ENCODE results near the gene DDX27. TPM values are rescaled to one million over a fixed set of nuclear protein-coding genes. Genes with fewer than 3 reads are reported as not detected.

DDX27 gene
- total and polyA plus RNA-seq, 2 of the 13 experiments (the other 11 are each of a cell fraction or from before 2014, with no cell fraction given): 42.6 to 72.8 TPM

- TF ChIP-seq, protein P1, sequence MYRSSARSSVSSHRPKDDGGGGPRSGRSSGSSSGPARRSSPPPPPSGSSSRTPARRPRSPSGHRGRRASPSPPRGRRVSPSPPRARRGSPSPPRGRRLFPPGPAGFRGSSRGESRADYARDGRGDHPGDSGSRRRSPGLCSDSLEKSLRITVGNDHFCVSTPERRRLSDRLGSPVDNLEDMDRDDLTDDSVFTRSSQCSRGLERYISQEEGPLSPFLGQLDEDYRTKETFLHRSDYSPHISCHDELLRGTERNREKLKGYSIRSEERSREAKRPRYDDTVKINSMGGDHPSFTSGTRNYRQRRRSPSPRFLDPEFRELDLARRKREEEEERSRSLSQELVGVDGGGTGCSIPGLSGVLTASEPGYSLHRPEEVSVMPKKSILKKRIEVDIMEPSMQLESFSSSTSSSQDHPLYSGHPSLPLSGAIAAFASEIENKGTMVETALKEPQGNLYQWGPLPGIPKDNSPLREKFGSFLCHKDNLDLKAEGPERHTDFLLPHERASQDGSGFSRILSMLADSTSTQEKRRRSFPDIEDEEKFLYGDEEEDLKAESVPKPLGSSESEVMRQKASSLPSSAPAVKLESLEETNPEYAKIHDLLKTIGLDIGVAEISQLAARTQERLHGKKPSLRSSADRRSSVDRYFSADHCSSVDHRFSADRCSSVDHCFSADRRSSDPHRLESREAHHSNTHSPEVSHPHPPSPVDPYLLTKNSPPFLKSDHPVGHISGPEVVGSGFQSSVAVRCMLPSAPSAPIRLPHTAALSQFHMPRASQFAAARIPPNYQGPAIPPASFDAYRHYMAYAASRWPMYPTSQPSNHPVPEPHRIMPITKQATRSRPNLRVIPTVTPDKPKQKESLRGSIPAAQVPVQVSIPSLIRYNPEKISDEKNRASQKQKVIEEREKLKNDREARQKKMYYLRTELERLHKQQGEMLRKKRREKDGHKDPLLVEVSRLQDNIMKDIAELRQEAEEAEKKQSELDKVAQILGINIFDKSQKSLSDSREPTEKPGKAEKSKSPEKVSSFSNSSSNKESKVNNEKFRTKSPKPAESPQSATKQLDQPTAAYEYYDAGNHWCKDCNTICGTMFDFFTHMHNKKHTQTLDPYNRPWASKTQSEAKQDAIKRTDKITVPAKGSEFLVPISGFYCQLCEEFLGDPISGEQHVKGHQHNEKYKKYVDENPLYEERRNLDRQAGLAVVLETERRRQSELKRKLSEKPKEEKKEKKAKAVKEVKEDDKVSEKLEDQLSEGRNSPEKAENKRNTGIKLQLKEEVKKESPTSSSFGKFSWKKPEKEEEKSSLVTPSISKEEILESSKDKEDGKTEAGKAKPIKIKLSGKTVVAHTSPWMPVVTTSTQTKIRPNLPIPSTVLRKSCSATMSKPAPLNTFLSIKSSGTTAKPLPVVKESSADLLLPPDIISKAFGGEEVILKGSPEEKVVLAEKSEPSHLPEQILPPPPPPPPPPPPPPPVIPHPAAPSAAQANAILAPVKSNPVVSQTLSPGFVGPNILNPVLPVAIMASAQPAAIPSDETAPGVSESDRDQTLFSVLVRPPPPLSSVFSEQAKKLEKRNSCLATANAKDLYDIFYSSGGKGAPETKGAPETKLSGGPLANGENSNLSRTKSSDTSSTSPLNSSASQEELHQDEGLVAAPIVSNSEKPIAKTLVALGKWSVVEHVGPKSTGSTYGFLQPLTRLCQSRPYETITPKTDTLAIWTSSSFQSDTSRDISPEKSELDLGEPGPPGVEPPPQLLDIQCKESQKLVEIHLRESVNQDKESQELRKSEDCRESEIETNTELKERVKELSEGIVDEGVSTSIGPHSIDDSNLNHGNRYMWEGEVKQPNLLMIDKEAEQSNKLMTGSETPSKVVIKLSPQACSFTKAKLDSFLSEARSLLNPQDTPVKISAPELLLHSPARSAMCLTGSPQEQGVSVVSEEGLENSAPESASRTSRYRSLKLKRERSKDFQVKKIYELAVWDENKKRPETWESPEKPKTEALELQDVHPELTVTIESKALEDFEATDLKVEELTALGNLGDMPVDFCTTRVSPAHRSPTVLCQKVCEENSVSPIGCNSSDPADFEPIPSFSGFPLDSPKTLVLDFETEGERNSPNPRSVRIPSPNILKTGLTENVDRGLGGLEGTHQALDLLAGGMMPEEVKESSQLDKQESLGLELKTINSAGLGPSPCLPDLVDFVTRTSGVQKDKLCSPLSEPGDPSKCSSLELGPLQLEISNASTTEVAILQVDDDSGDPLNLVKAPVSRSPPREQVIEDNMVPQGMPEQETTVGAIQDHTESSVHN (CRISPR knock-in tag; IDR thresholded peaks at IDR 0.05): no peak
- TF ChIP-seq ZNF724P (CRISPR knock-in tag; IDR thresholded peaks at IDR 0.05; ENCODE audit: borderline replicate concordance) (0 out of 2 replicates have a peak, but pooled peaks have one; percentile 31), ZFP90 (CRISPR knock-in tag; IDR thresholded peaks at IDR 0.05; ENCODE audit: borderline replicate concordance) (no peak), PTBP1 (IDR thresholded peaks at IDR 0.05; ENCODE audit: low read depth, low read length, poor library complexity, severe bottlenecking) (no peak), SRSF4 (IDR thresholded peaks at IDR 0.05; ENCODE audit: low read depth, low read length, poor library complexity, severe bottlenecking) (peak; percentile 27), HOXA7 (CRISPR knock-in tag; IDR thresholded peaks at IDR 0.05) (no peak), ZSCAN21 (CRISPR knock-in tag; IDR thresholded peaks at IDR 0.05; ENCODE audit: borderline replicate concordance) (no peak), ZNF138 (CRISPR knock-in tag; IDR thresholded peaks at IDR 0.05; ENCODE audit: low read depth) (no peak), HMG20A (CRISPR knock-in tag; IDR thresholded peaks at IDR 0.05; ENCODE audit: borderline replicate concordance) (no peak), SMAD3 (CRISPR knock-in tag; IDR thresholded peaks at IDR 0.05) (no peak), DNMT3B (CRISPR knock-in tag; conservative IDR thresholded peaks at IDR 0.05) (no peak)
- TF ChIP-seq, protein P2, sequence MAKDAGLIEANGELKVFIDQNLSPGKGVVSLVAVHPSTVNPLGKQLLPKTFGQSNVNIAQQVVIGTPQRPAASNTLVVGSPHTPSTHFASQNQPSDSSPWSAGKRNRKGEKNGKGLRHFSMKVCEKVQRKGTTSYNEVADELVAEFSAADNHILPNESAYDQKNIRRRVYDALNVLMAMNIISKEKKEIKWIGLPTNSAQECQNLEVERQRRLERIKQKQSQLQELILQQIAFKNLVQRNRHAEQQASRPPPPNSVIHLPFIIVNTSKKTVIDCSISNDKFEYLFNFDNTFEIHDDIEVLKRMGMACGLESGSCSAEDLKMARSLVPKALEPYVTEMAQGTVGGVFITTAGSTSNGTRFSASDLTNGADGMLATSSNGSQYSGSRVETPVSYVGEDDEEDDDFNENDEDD (CRISPR knock-in tag; IDR thresholded peaks at IDR 0.05; ENCODE audit: borderline replicate concordance): no peak
- TF ChIP-seq, protein P3, sequence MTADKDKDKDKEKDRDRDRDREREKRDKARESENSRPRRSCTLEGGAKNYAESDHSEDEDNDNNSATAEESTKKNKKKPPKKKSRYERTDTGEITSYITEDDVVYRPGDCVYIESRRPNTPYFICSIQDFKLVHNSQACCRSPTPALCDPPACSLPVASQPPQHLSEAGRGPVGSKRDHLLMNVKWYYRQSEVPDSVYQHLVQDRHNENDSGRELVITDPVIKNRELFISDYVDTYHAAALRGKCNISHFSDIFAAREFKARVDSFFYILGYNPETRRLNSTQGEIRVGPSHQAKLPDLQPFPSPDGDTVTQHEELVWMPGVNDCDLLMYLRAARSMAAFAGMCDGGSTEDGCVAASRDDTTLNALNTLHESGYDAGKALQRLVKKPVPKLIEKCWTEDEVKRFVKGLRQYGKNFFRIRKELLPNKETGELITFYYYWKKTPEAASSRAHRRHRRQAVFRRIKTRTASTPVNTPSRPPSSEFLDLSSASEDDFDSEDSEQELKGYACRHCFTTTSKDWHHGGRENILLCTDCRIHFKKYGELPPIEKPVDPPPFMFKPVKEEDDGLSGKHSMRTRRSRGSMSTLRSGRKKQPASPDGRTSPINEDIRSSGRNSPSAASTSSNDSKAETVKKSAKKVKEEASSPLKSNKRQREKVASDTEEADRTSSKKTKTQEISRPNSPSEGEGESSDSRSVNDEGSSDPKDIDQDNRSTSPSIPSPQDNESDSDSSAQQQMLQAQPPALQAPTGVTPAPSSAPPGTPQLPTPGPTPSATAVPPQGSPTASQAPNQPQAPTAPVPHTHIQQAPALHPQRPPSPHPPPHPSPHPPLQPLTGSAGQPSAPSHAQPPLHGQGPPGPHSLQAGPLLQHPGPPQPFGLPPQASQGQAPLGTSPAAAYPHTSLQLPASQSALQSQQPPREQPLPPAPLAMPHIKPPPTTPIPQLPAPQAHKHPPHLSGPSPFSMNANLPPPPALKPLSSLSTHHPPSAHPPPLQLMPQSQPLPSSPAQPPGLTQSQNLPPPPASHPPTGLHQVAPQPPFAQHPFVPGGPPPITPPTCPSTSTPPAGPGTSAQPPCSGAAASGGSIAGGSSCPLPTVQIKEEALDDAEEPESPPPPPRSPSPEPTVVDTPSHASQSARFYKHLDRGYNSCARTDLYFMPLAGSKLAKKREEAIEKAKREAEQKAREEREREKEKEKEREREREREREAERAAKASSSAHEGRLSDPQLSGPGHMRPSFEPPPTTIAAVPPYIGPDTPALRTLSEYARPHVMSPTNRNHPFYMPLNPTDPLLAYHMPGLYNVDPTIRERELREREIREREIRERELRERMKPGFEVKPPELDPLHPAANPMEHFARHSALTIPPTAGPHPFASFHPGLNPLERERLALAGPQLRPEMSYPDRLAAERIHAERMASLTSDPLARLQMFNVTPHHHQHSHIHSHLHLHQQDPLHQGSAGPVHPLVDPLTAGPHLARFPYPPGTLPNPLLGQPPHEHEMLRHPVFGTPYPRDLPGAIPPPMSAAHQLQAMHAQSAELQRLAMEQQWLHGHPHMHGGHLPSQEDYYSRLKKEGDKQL (CRISPR knock-in tag; IDR thresholded peaks at IDR 0.05; ENCODE audit: low read depth): no peak
Observed at GRCh38 chr20:49288784-49289696, 69.8 kb downstream of the DDX27 start (continued).
